Kasumi-1 (cell line): ENCODE measurements around the gene FBXO31.

ENCODE experiments used
- DNase-seq, 2 experiments: peaks; one replicate each; lab custom pipeline; 2025; lab: John Stamatoyannopoulos, UW

FBXO31 gene

DNA sequence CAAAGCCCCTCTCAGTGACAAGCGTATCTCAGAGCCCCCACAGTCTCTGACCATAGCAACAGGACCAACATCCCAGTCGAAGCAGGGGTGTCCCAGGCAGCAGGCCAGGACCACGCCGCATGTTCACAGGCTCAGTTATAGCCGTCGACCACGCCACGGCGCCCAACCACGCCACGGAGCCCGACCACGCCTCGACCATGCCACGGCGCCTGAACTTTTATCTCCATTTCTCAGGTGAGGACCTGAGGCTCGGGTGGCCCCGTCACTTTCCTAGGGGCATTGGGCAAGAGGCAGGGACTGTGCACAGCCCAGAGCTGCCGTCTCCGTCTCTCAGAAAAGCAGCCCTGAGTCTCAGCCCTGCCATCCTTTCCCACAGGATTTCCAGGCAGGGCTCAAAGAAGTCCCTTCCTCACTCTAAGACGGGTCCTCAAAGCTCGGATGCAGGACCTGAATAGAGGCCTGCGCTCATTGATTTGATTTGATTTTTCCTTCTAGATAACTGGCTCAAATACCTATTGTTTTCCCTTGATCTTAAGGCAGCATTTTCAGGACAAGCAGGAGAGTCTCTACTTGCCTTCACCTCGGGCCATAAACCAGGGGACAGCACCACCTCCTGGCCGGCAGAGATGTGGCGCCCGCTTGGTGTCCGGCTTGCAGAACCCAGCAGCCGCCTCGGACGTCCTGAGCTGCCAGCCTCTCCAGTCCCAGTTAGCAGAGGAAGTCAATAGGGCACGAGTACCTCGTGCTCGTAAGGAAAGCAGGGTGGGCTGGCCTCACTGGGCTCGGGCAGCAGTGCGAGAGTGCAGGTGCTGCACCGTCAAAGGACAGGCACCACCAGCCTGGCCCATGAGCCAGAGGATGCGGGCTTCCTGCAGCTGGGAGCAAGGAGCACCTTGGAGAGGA is 105.1 kb downstream of the FBXO31 start:
- DNase-seq = peak; percentile 70 to 72
